GM12878 (cell line): ENCODE data around the gene ZNF543. TPM values are rescaled to one million over a fixed set of nuclear protein-coding genes. Genes with fewer than 3 reads are reported as not detected.

Experiments used
- ATAC-seq: fragments of 200-7000 bp; cut with Tn5 transposase; 3 replicates; pipeline ENCODE4 v1.9.1; 2020; ENCODE audit warnings: mild to moderate bottlenecking, moderate library complexity
- BruUV-seq: library from RNA; stranded (reverse); fragments of 400-500 nt; replicated peaks from 2 replicates; lab custom pipeline; 2021; lab: Mats Ljungman, UMichigan
- CTCF ChIA-PET: fragments of 300-600 bp; sonication (Branson Sonifier 250); formaldehyde crosslinking; extraction: SDS; loops from one replicate; lab custom pipeline; 2021; ENCODE audit warnings: inconsistent platforms; lab: Yijun Ruan, JAX
- POLR2A ChIA-PET: fragments of 350-600 bp; formaldehyde crosslinking; extraction: SDS; loops from one replicate; lab custom pipeline; 2021; ENCODE audit warnings: inconsistent platforms; lab: Charles Lee
- RAD21 ChIA-PET: fragments of 300-600 bp; sonication (Branson Sonifier 250); formaldehyde crosslinking; loops from one replicate; lab custom pipeline; 2023; ENCODE audit warnings: antibody characterized with exemption; ENCODE audit not compliant: unreplicated experiment; lab: Charles Lee
- SMC1A ChIA-PET: fragments of 300-600 bp; sonication (Branson Sonifier 250); formaldehyde crosslinking; loops from one replicate; lab custom pipeline; 2023; ENCODE audit not compliant: unreplicated experiment, uncharacterized antibody; lab: Charles Lee
- DNase-seq: peaks from one replicate; pipeline ENCODE4 v3.0.0-alpha.2; 2011; ENCODE audit warnings: low read depth, low spot score
- FAIRE-seq: peaks from 3 replicates; lab custom pipeline; 2011; peaks lifted over from hg19 to GRCh38; lab: Jason Lieb, UNC
- H2AFZ ChIP-seq: 2 replicates; pipeline ENCODE4 v1.6.0; 2011; ENCODE audit warnings: low read depth, low read length, control low read depth; ENCODE audit not compliant: control insufficient read depth
- H3K27ac ChIP-seq: 2 replicates; pipeline ENCODE4 v1.5.1; 2011; ENCODE audit warnings: control low read depth; ENCODE audit not compliant: control insufficient read depth, insufficient read depth
- H3K27me3 ChIP-seq, 2 experiments: replicated peaks in 1 of 2; 2 replicates each; pipeline versions ENCODE4 v1.6.0 to v1.6.1; 2011; ENCODE audit warnings: low read length in 1 of 2; ENCODE audit not compliant: control insufficient read depth in 2 of 2, insufficient read depth in 2 of 2
- H3K36me3 ChIP-seq, 2 experiments: 2 replicates each; pipeline ENCODE4 v1.5.1; 2011; ENCODE audit warnings: low read length in 1 of 2; ENCODE audit not compliant: control insufficient read depth in 2 of 2, insufficient read depth in 2 of 2
- H3K4me1 ChIP-seq: 2 replicates; pipeline ENCODE4 v1.6.1; 2011; ENCODE audit warnings: mild to moderate bottlenecking, low read length, moderate library complexity, mixed read lengths; ENCODE audit not compliant: control insufficient read depth, insufficient read depth
- H3K4me2 ChIP-seq: 2 replicates; pipeline ENCODE4 v1.6.0; 2011; ENCODE audit warnings: control low read depth; ENCODE audit not compliant: control insufficient read depth, insufficient read depth
- H3K4me3 ChIP-seq: fragments of 200-600 bp; sonication (generic); 2 replicates; pipeline ENCODE4 v1.5.1; 2016
- H3K79me2 ChIP-seq: 2 replicates; pipeline ENCODE4 v1.6.0; 2011; ENCODE audit warnings: low read length; ENCODE audit not compliant: control insufficient read depth, insufficient read depth
- H3K9ac ChIP-seq: 2 replicates; pipeline ENCODE4 v1.8.0; 2011; ENCODE audit warnings: low read length, control low read depth, mixed read lengths; ENCODE audit not compliant: control insufficient read depth, insufficient read depth
- H3K9me3 ChIP-seq: replicated peaks from 3 replicates; pipeline ENCODE4 v1.5.1; 2011; ENCODE audit warnings: mild to moderate bottlenecking, low read length; ENCODE audit not compliant: control insufficient read depth, insufficient read depth
- H4K20me1 ChIP-seq: 2 replicates; pipeline ENCODE4 v1.6.0; 2011; ENCODE audit not compliant: control insufficient read depth, insufficient read depth
- BCL3 ChIP-seq: IDR thresholded peaks from 2 replicates; pipeline ENCODE4 v1.6.1; 2011; ENCODE audit warnings: borderline replicate concordance, low read depth, mild to moderate bottlenecking, moderate library complexity, low read length; ENCODE audit not compliant: insufficient read depth, poor library complexity, severe bottlenecking
- CEBPB ChIP-seq, 2 experiments: fragments of 150-350 bp in 1 of 2; IDR thresholded peaks; 2 replicates each; pipeline ENCODE4 v1.6.1; 2012 to 2014; ENCODE audit warnings: low read depth in 2 of 2, low read length in 2 of 2, borderline replicate concordance in 1 of 2, inconsistent platforms in 1 of 2
- EZH2 ChIP-seq: IDR thresholded peaks from 2 replicates; pipeline ENCODE4 v1.6.1; 2012; ENCODE audit warnings: low read depth, mild to moderate bottlenecking, control low read depth, inconsistent platforms, low read length, borderline replicate concordance; ENCODE audit not compliant: control insufficient read depth
- HDAC6 ChIP-seq: fragments of 200-600 bp; sonication (generic); IDR thresholded peaks from one replicate; pipeline ENCODE4 v1.8.0; 2017; ENCODE audit warnings: antibody characterized with exemption; ENCODE audit not compliant: unreplicated experiment
- KAT2A ChIP-seq: conservative IDR thresholded peaks from 2 replicates; pipeline ENCODE4 v1.6.1; 2011; ENCODE audit warnings: low read depth, low read length; ENCODE audit not compliant: control insufficient read depth
- MXI1 ChIP-seq: fragments of 150-350 bp; IDR thresholded peaks from 2 replicates; pipeline ENCODE4 v1.6.1; 2011; ENCODE audit warnings: low read depth, mild to moderate bottlenecking, inconsistent platforms, low read length, improper control_type of control experiment
- RELB ChIP-seq: fragments of 450-650 bp; IDR thresholded peaks from 2 replicates; pipeline ENCODE4 v1.6.1; 2017; ENCODE audit warnings: low read depth, mild to moderate bottlenecking, moderate library complexity
- REST ChIP-seq: IDR thresholded peaks from 2 replicates; pipeline ENCODE4 v1.6.1; 2012; ENCODE audit warnings: mild to moderate bottlenecking, low read depth, low read length
- STAT3 ChIP-seq: IDR thresholded peaks from 2 replicates; pipeline ENCODE4 v1.6.1; 2011; ENCODE audit warnings: low read depth, low read length, improper control_type of control experiment
- TCF12 ChIP-seq: IDR thresholded peaks from 2 replicates; pipeline ENCODE4 v1.6.1; 2011; ENCODE audit warnings: low read depth, mild to moderate bottlenecking, low read length
- ZBTB4 ChIP-seq: fragments of 450-650 bp; formaldehyde crosslinking; IDR thresholded peaks from 2 replicates; pipeline ENCODE4 v1.4.0; 2022; ENCODE audit warnings: mild to moderate bottlenecking, moderate library complexity
- in situ Hi-C: fragments of 300-500 bp; cut with MboI; formaldehyde crosslinking; loops from 9 replicates; pipeline ENCODE4 v1.14.3; 2018; ENCODE audit warnings: mixed read lengths
- intact Hi-C: fragments of 100-400 bp; cut with micrococcal nuclease; formaldehyde crosslinking; loops from one replicate; pipeline ENCODE4 v1.14.2; 2022; ENCODE audit not compliant: unreplicated experiment
- polyA plus RNA-seq, 11 experiments: library from polyadenylated mRNA; depleted of rRNA in 4 of 11; unstranded in 6 of 11; stranded (reverse) in 5 of 11; fragments of >200 nt; fragmentation: Nextera tagmentation in 4 of 11; fragmentation: Illumina TruSeq in 1 of 11; extraction: Ambion mirVana in 4 of 11; extraction: Trizol in 1 of 11; gene quantifications; 1 replicate in 1 of 11; 2 replicates in 10 of 11; pipeline versions ENCODE4 v1.2.1 to v1.2.3, GENCODE V29; 2011 to 2016; ENCODE audit warnings: inconsistent platforms in 2 of 11, missing spikeins in 2 of 11, low read depth in 1 of 11
- total RNA-seq, 4 experiments: library from RNA; depleted of rRNA in 3 of 4; stranded (reverse); fragments of >200 nt in 3 of 4; fragmentation: Illumina TruSeq in 1 of 4; extraction: Trizol in 1 of 4; gene quantifications; 2 replicates each; pipeline versions ENCODE4 v1.2.1 to v1.2.3, GENCODE V29; 2013 to 2021

ZNF543 gene
- total and polyA plus RNA-seq, 10 of the 15 experiments (the other 5 are each of a cell fraction or from before 2014, with no cell fraction given): 0.53 to 9.0 (median 3.5) TPM

- TF ChIP-seq REST (no peak), CEBPB (IDR thresholded peaks at IDR 0.05; ENCODE audit: borderline replicate concordance in 1 of 2, low read depth in 2 of 2, low read length in 2 of 2) (no peak), KAT2A (no peak), RELB (no peak)
Measured at GRCh38 chr19:57305056-57305455, 15.2 kb upstream of the ZNF543 start (continued).

- TF ChIP-seq EZH2 (no peak), MXI1 (no peak), STAT3 (no peak), ZBTB4 (CRISPR knock-in tag) (no peak), HDAC6 (no peak), TCF12 (no peak), BCL3 (peak; percentile 4)
- no TSS peak for BruUV-seq
- DNase-seq (no peak), ATAC-seq (no peak), FAIRE-seq (no peak)
- no peaks in the 10 kb centered on the region for H3K27me3 ChIP-seq
- RAD21 ChIA-PET: no interaction called here
- in situ Hi-C loops: no loop called here
- peaks cover 0 to 7% of the 10 kb centered on the region in 2 experiments; a peak in 1 of 4 replicates for H3K36me3 ChIP-seq
- no peak overlapping the region for H3K4me3 ChIP-seq
- no peak overlapping the region for H3K9ac ChIP-seq
- H3K27ac ChIP-seq: no peak overlapping the region
- POLR2A ChIA-PET: no interaction called here
- H4K20me1 ChIP-seq: no peaks in the 10 kb centered on the region
- CTCF ChIA-PET: no interaction called here
- no peak overlapping the region for H2AFZ ChIP-seq
- SMC1A ChIA-PET: no interaction called here
- no peaks in the 10 kb centered on the region for H3K79me2 ChIP-seq
- no peaks in the 10 kb centered on the region for H3K9me3 ChIP-seq
- no peak overlapping the region for H3K4me2 ChIP-seq
- intact Hi-C loops: no loop called here
- H3K4me1 ChIP-seq: no peaks in the 10 kb centered on the region
Measured at GRCh38 chr19:57308514-57308913, 11.8 kb upstream of the ZNF543 start.
